Mucosa of descending colon (tissue), 3 donors: ENCODE data around the gene NEMP1. TPM values are rescaled to one million over a fixed set of nuclear protein-coding genes. Genes with fewer than 3 reads are reported as not detected.

Source experiments
- ATAC-seq: fragments of 200-7000 bp; cut with Tn5 transposase; one replicate; pipeline ENCODE4 v1.9.1; 2020; ENCODE audit warnings: mild to moderate bottlenecking, moderate library complexity
- DNase-seq, 3 donors: peaks; one replicate each; pipeline ENCODE4 v3.0.0-alpha.2; 2020
- H3K36me3 ChIP-seq: fragments of 200-600 bp; one replicate; pipeline ENCODE4 v1.8.0; 2021; ENCODE audit warnings: low read depth, mild to moderate bottlenecking
- H3K4me1 ChIP-seq: fragments of 200-600 bp; one replicate; pipeline ENCODE4 v1.8.0; 2021; ENCODE audit warnings: low read depth, mild to moderate bottlenecking
- H3K4me3 ChIP-seq: fragments of 200-600 bp; one replicate; pipeline ENCODE4 v1.8.0; 2021; ENCODE audit warnings: mild to moderate bottlenecking
- H3K9me3 ChIP-seq: fragments of 200-600 bp; one replicate; pipeline ENCODE4 v1.8.0; 2021; ENCODE audit warnings: mild to moderate bottlenecking
- intact Hi-C, 2 donors: fragments of 100-400 bp; cut with DNase I in 1 of 2; cut with micrococcal nuclease in 1 of 2; formaldehyde crosslinking; loops; one replicate each; pipeline versions ENCODE4 v1.11.0 to v1.11.1; 2022; cut with DNase I, micrococcal nuclease
- total RNA-seq, 3 donors: library from RNA; stranded (reverse); fragmentation: NEBNext Ultra II Directional in 2 of 3; extraction: Animal tissue kit (Norgen Biotek cat#: 25700) in 2 of 3; gene quantifications; one replicate each; pipeline versions ENCODE4 v1.2.1 to v1.2.4, GENCODE V29; 2021 to 2023
- TF ChIP-seq, protein P1 (sequence below): fragments of 200-600 bp; IDR thresholded peaks from one replicate; pipeline ENCODE4 v1.8.0; 2022; ENCODE audit warnings: antibody characterized with exemption, mild to moderate bottlenecking
- donor health status: DM: no; HTN: no; CAD: no; lungs with moderate emphysema.
- donor health status: DM: no; HTN: no; CAD: no.
- donor health status: DM: no; HTN: yes; CAD: no.

NEMP1 gene
- total RNA-seq, 3 donors from 2014 or later = 6.3 to 16.9 (median 10.2) TPM

DNA sequence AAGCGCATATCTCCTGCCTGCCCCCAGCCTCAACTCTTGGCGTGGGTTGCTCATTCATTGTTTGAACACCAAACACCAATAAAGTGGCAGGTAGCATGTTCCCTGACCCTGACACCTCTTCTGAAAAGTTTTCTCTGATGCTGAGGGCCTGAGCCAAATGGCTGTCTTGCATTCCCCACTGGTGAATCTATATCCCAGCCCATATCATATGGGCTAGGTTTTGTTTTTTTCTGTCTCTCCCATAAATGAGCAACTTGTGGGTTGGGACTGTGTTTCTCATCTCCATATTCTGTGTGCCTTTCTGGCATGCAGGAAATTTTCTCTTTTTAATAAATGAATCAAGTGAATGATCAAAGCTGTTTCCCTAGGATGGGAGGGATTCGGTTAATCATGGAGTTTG is 33.7 kb downstream of the NEMP1 start:
- DNase-seq = no peak
- Histone ChIP-seq H3K4me1 (peaks cover 10% of the 10 kb centered on the region), H3K36me3 (no peaks in the 10 kb centered on the region), H3K4me3 (no peak overlapping the region), H3K9me3 (no peaks in the 10 kb centered on the region)
- intact Hi-C loops = no loop called here
- TF ChIP-seq, protein P1, sequence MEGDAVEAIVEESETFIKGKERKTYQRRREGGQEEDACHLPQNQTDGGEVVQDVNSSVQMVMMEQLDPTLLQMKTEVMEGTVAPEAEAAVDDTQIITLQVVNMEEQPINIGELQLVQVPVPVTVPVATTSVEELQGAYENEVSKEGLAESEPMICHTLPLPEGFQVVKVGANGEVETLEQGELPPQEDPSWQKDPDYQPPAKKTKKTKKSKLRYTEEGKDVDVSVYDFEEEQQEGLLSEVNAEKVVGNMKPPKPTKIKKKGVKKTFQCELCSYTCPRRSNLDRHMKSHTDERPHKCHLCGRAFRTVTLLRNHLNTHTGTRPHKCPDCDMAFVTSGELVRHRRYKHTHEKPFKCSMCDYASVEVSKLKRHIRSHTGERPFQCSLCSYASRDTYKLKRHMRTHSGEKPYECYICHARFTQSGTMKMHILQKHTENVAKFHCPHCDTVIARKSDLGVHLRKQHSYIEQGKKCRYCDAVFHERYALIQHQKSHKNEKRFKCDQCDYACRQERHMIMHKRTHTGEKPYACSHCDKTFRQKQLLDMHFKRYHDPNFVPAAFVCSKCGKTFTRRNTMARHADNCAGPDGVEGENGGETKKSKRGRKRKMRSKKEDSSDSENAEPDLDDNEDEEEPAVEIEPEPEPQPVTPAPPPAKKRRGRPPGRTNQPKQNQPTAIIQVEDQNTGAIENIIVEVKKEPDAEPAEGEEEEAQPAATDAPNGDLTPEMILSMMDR = no peak
- ATAC-seq = no peak

DNA sequence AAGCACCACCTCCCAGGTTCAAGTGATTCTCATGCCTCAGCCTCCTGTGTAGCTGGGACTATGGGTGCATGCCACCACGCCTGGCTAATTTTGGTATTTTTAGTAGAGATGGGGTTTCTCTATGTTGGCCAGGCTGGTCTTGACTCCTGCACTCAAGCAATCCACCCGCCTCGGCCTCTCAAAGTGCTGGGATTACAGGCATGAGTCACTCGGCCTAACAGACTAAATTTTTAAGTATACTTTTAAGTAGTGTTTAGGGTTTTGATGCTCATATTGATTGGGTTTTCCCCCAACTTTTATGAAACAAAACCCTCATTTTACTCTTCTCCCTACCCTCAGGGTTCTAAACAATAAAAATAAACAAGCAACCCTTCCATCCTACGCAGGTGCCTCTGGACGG is 34.1 kb downstream of the NEMP1 start:
- no peaks in the 10 kb centered on the region for H3K36me3 ChIP-seq
- H3K9me3 ChIP-seq = no peaks in the 10 kb centered on the region
- DNase-seq (no peak), ATAC-seq (no peak)
- intact Hi-C loops = no loop called here
- TF ChIP-seq, protein P1 = no peak
- H3K4me3 ChIP-seq = no peak overlapping the region
- H3K4me1 ChIP-seq = peaks cover 10% of the 10 kb centered on the region

DNA sequence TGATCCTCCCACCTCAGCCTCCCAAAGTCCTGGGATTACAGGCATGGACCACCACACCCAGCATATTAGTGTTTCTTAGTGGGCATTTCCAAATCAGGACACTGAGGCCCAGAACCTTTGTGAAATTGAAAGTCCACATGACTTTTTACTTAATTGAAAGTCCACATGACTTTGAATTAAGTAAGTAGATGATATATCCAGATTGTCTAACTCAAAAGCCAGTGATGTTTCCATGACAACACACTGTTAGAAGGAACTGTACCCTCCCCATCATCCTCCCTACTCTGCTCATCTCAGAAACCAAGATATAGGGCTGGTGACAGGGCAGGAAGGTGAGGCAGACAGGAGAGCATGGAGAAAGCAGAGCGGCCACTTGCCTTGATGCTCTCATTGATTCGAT is 35.9 kb downstream of the NEMP1 start:
- no peak for ATAC-seq
- H3K9me3 ChIP-seq = no peaks in the 10 kb centered on the region
- DNase-seq = no peak
- no peak overlapping the region for H3K4me3 ChIP-seq
- TF ChIP-seq, protein P1 = no peak
- peaks cover 4% of the 10 kb centered on the region for H3K4me1 ChIP-seq
- peaks cover 12% of the 10 kb centered on the region for H3K36me3 ChIP-seq
- intact Hi-C loops = no loop called here

DNA sequence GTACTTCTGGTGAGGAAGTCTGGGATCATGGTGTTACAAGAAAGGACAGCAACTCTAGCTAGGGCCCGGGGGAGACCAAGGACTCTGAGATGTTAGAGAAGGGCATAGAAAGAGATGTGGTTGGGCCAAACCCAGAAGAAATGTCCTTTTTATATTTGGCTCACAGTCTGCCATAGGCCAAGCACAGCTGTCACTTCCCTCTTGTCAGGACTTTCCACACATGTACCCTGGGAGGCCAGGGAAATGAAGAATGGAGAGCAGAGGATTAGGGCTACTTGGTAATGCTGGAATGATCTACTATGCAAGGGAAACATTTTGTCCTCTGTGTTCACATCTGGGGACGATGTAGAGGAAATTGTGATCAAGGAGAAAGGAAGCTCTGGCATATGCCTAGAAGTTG is 37.8 kb downstream of the NEMP1 start:
- Histone ChIP-seq H3K4me3 (no peak overlapping the region), H3K4me1 (no peaks in the 10 kb centered on the region), H3K9me3 (no peaks in the 10 kb centered on the region), H3K36me3 (peaks cover 14% of the 10 kb centered on the region)
- intact Hi-C loops = no loop called here
- no peak for ATAC-seq
- no peak for DNase-seq
- TF ChIP-seq, protein P1 = no peak

DNA sequence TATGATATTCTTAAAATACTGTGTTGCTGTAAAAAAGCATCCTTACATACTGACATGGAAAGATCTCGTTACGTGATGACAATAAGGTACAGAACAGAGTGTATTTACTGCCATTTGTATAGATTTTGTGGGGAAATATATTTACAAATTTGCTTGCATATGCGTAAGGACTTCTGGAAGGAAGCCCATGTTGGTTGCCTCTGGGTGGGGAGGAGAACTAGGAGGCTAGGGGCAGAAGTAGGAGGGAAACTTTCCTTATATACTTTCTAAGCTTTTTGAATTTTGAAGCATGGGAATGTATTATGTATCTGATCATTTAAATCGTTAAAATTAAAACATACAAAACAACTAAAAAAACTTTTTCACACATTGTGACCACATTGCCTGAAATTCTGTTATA is 38.4 kb downstream of the NEMP1 start:
- ATAC-seq = no peak
- intact Hi-C loops = no loop called here
- H3K36me3 ChIP-seq = peaks cover 14% of the 10 kb centered on the region

More for the DNA sequence above, 38.4 kb downstream of the NEMP1 start:
- no peak for DNase-seq
- no peak overlapping the region for H3K4me3 ChIP-seq
- H3K4me1 ChIP-seq = no peaks in the 10 kb centered on the region
- H3K9me3 ChIP-seq = no peaks in the 10 kb centered on the region
- TF ChIP-seq, protein P1 = no peak
